Activated T-helper 2 cell treated with anti-CD3 and anti-CD28 coated beads, Interferon-gamma antibody, Interleukin-2, Interleukin-4, amounts not matched to agents 10 μg/mL and 5 μg/mL and 100 μg/mL, durations not matched to agents 14 hours and 24 hours and 36 hours (primary cell): ENCODE data around the gene TNFRSF6B. TPM values are rescaled to one million over a fixed set of nuclear protein-coding genes. Genes with fewer than 3 reads are reported as not detected.

Experiments
- DNase-seq: peaks from one replicate; pipeline ENCODE4 v3.0.0; 2021; ENCODE audit warnings: low spot score
- H3K27ac Mint-ChIP-seq: one replicate; pipeline ENCODE4 v1.8.0; 2021; ENCODE audit warnings: mixed read lengths
- H3K27me3 Mint-ChIP-seq: one replicate; pipeline ENCODE4 v1.8.0; 2021; ENCODE audit warnings: low read depth, mixed read lengths
- H3K36me3 Mint-ChIP-seq: one replicate; pipeline ENCODE4 v1.8.0; 2021; ENCODE audit warnings: low read depth, mixed read lengths
- H3K4me1 Mint-ChIP-seq: one replicate; pipeline ENCODE4 v1.8.0; 2021; ENCODE audit warnings: low read depth, mixed read lengths
- H3K4me3 Mint-ChIP-seq: one replicate; pipeline ENCODE4 v1.8.0; 2021; ENCODE audit warnings: low read depth, mild to moderate bottlenecking, moderate library complexity, mixed read lengths
- H3K9me3 Mint-ChIP-seq: one replicate; pipeline ENCODE4 v1.8.0; 2021; ENCODE audit warnings: mixed read lengths
- intact Hi-C: fragments of 100-400 bp; cut with micrococcal nuclease; formaldehyde crosslinking; loops from one replicate; pipeline ENCODE4 v1.15.1; 2023
- total RNA-seq: library from RNA; stranded (reverse); gene quantifications from 2 replicates; pipeline ENCODE4 v1.2.3, GENCODE V29; 2022

TNFRSF6B gene
- total RNA-seq, 1 donor from 2014 or later = not detected

- Mint-ChIP-seq H3K9me3 (no peaks in the 10 kb centered on the region), H3K27ac (no peak overlapping the region)
- no peak for DNase-seq
Measured at GRCh38 chr20:63681609-63682142, 14.8 kb upstream of the TNFRSF6B start.

GRCh38 chr20:63682384-63683139 lies 13.9 kb upstream of the TNFRSF6B start:
- DNase-seq = no peak
- intact Hi-C loops = no loop called here
- Mint-ChIP-seq H3K27me3 (no peaks in the 10 kb centered on the region), H3K27ac (no peak overlapping the region), H3K4me3 (no peak overlapping the region), H3K9me3 (no peaks in the 10 kb centered on the region), H3K36me3 (peaks cover 4% of the 10 kb centered on the region), H3K4me1 (peaks cover 3% of the 10 kb centered on the region)

More at GRCh38 chr20:63681609-63682142, 14.8 kb upstream of the TNFRSF6B start:
- intact Hi-C loops = no loop called here
- no peak overlapping the region for H3K4me3 Mint-ChIP-seq
- H3K36me3 Mint-ChIP-seq = peaks cover 10% of the 10 kb centered on the region
- no peaks in the 10 kb centered on the region for H3K27me3 Mint-ChIP-seq
- peaks cover 3% of the 10 kb centered on the region for H3K4me1 Mint-ChIP-seq

GRCh38 chr20:63685269-63686026 lies 11.0 kb upstream of the TNFRSF6B start:
- Mint-ChIP-seq H3K9me3 (no peaks in the 10 kb centered on the region), H3K36me3 (no peaks in the 10 kb centered on the region), H3K27ac (no peak overlapping the region), H3K27me3 (no peaks in the 10 kb centered on the region), H3K4me1 (peaks cover 3% of the 10 kb centered on the region), H3K4me3 (no peak overlapping the region)
- intact Hi-C loops = no loop called here
- no peak for DNase-seq

GRCh38 chr20:63686094-63686491 lies 10.4 kb upstream of the TNFRSF6B start:
- no peak for DNase-seq
- Mint-ChIP-seq H3K27me3 (no peaks in the 10 kb centered on the region), H3K4me3 (no peak overlapping the region), H3K36me3 (no peaks in the 10 kb centered on the region), H3K4me1 (peaks cover 3% of the 10 kb centered on the region), H3K9me3 (no peaks in the 10 kb centered on the region), H3K27ac (no peak overlapping the region)
- intact Hi-C loops = no loop called here

GRCh38 chr20:63686492-63687321 lies 9.7 kb upstream of the TNFRSF6B start:
- DNase-seq = no peak
- no peaks in the 10 kb centered on the region for H3K27me3 Mint-ChIP-seq
- no peaks in the 10 kb centered on the region for H3K9me3 Mint-ChIP-seq
- no peaks in the 10 kb centered on the region for H3K36me3 Mint-ChIP-seq
- no peak overlapping the region for H3K27ac Mint-ChIP-seq
- H3K4me3 Mint-ChIP-seq = no peak overlapping the region
- intact Hi-C loops = no loop called here
- H3K4me1 Mint-ChIP-seq = peaks cover 3% of the 10 kb centered on the region

GRCh38 chr20:63687419-63688178 lies 8.9 kb upstream of the TNFRSF6B start:
- intact Hi-C loops = no loop called here
- Mint-ChIP-seq H3K4me3 (no peak overlapping the region), H3K9me3 (no peaks in the 10 kb centered on the region), H3K36me3 (peaks cover 3% of the 10 kb centered on the region), H3K4me1 (peaks cover 3% of the 10 kb centered on the region), H3K27ac (no peak overlapping the region), H3K27me3 (no peaks in the 10 kb centered on the region)
- DNase-seq = no peak

GRCh38 chr20:63688228-63689045 lies 8.0 kb upstream of the TNFRSF6B start:
- intact Hi-C loops = no loop called here
- H3K27ac Mint-ChIP-seq = no peak overlapping the region
- H3K9me3 Mint-ChIP-seq = no peaks in the 10 kb centered on the region
- no peak overlapping the region for H3K4me3 Mint-ChIP-seq
- DNase-seq = no peak
- peaks cover 3% of the 10 kb centered on the region for H3K4me1 Mint-ChIP-seq
- peaks cover 4% of the 10 kb centered on the region for H3K36me3 Mint-ChIP-seq
- H3K27me3 Mint-ChIP-seq = no peaks in the 10 kb centered on the region

GRCh38 chr20:63689046-63690002 lies 7.1 kb upstream of the TNFRSF6B start:
- H3K4me3 Mint-ChIP-seq = no peak overlapping the region
- H3K9me3 Mint-ChIP-seq = no peaks in the 10 kb centered on the region
- no peak for DNase-seq
- peaks cover 1% of the 10 kb centered on the region for H3K27me3 Mint-ChIP-seq
- H3K4me1 Mint-ChIP-seq = no peaks in the 10 kb centered on the region
- intact Hi-C loops = no loop called here
- H3K36me3 Mint-ChIP-seq = peaks cover 9% of the 10 kb centered on the region
- no peak overlapping the region for H3K27ac Mint-ChIP-seq

GRCh38 chr20:63690003-63690897 lies 6.2 kb upstream of the TNFRSF6B start:
- no peak overlapping the region for H3K27ac Mint-ChIP-seq
- H3K36me3 Mint-ChIP-seq = peaks cover 10% of the 10 kb centered on the region
- intact Hi-C loops = no loop called here
- H3K27me3 Mint-ChIP-seq = peaks cover 1% of the 10 kb centered on the region
- no peak overlapping the region for H3K4me3 Mint-ChIP-seq
- H3K4me1 Mint-ChIP-seq = no peaks in the 10 kb centered on the region
- H3K9me3 Mint-ChIP-seq = no peaks in the 10 kb centered on the region
- DNase-seq = no peak
